GM23338 (cell line): ENCODE measurements around the gene KCNAB1. TPM values are rescaled to one million over a fixed set of nuclear protein-coding genes. Genes with fewer than 3 reads are reported as not detected.

Source experiments
- ATAC-seq: fragments of 200-7000 bp; cut with Tn5 transposase; 3 replicates; pipeline ENCODE4 v1.9.1; 2020
- DNase-seq: peaks from one replicate; pipeline ENCODE4 v3.0.0-alpha.2; 2015; ENCODE audit warnings: low spot score
- H2AFZ ChIP-seq: fragments of 200-600 bp; sonication (generic); 2 replicates; pipeline ENCODE4 v1.8.0; 2016; ENCODE audit warnings: antibody characterized with exemption, mild to moderate bottlenecking, moderate library complexity
- H3F3A ChIP-seq: fragments of 200-600 bp; sonication (generic); replicated peaks from 2 replicates; pipeline ENCODE4 v1.8.0; 2017; ENCODE audit warnings: antibody characterized with exemption, mixed run types, low read depth
- H3K27ac ChIP-seq: fragments of 200-600 bp; sonication (generic); 2 replicates; pipeline ENCODE4 v1.6.1; 2016; ENCODE audit warnings: low read depth
- H3K27me3 ChIP-seq: fragments of 200-600 bp; sonication (generic); 2 replicates; pipeline ENCODE4 v1.8.0; 2016; ENCODE audit warnings: mild to moderate bottlenecking, mixed run types, moderate library complexity; ENCODE audit not compliant: insufficient read depth
- H3K36me3 ChIP-seq: fragments of 200-600 bp; sonication (generic); 2 replicates; pipeline ENCODE4 v1.8.0; 2016; ENCODE audit warnings: mild to moderate bottlenecking; ENCODE audit not compliant: insufficient read depth
- H3K4me1 ChIP-seq: fragments of 200-600 bp; sonication (generic); 2 replicates; pipeline ENCODE4 v1.8.0; 2016; ENCODE audit warnings: mild to moderate bottlenecking, moderate library complexity; ENCODE audit not compliant: insufficient read depth
- H3K4me2 ChIP-seq: fragments of 200-600 bp; sonication (generic); 2 replicates; pipeline ENCODE4 v1.7.1; 2017; ENCODE audit warnings: mixed run types
- H3K4me3 ChIP-seq: fragments of 200-600 bp; sonication (generic); 2 replicates; pipeline ENCODE4 v1.6.1; 2016; ENCODE audit warnings: mixed run types
- H3K79me2 ChIP-seq: fragments of 200-600 bp; sonication (generic); replicated peaks from 2 replicates; pipeline ENCODE4 v1.8.0; 2017; ENCODE audit warnings: mild to moderate bottlenecking; ENCODE audit not compliant: insufficient read depth
- H3K9me2 ChIP-seq: fragments of 200-600 bp; sonication (generic); 2 replicates; pipeline ENCODE4 v1.8.0; 2017; ENCODE audit not compliant: insufficient read depth
- H4K20me1 ChIP-seq: fragments of 200-600 bp; sonication (generic); replicated peaks from 2 replicates; pipeline ENCODE4 v1.8.0; 2017; ENCODE audit warnings: mild to moderate bottlenecking; ENCODE audit not compliant: insufficient read depth
- H3K27ac Mint-ChIP-seq: 2 replicates; pipeline ENCODE4 v1.8.0; 2020; ENCODE audit warnings: inconsistent platforms, mild to moderate bottlenecking, moderate library complexity, mixed read lengths
- H3K27me3 Mint-ChIP-seq: 3 replicates; pipeline ENCODE4 v1.8.0; 2022; ENCODE audit warnings: low read depth, mild to moderate bottlenecking, moderate library complexity, mixed read lengths, inconsistent platforms; ENCODE audit not compliant: insufficient read depth, poor library complexity
- H3K36me3 Mint-ChIP-seq: 3 replicates; pipeline ENCODE4 v1.8.0; 2021; ENCODE audit warnings: low read depth, mild to moderate bottlenecking, inconsistent platforms, moderate library complexity, mixed read lengths
- H3K4me1 Mint-ChIP-seq: 3 replicates; pipeline ENCODE4 v1.8.0; 2020; ENCODE audit warnings: mild to moderate bottlenecking, inconsistent platforms, mixed read lengths
- H3K4me3 Mint-ChIP-seq: 3 replicates; pipeline ENCODE4 v1.8.0; 2021; ENCODE audit warnings: moderate library complexity, mild to moderate bottlenecking, inconsistent platforms, mixed read lengths
- H3K9me3 Mint-ChIP-seq: 3 replicates; pipeline ENCODE4 v1.8.0; 2020; ENCODE audit warnings: moderate library complexity, mild to moderate bottlenecking, inconsistent platforms, mixed read lengths
- CREB1 ChIP-seq: fragments of 250-450 bp; sonication (Bioruptor Pico); IDR thresholded peaks from 2 replicates; pipeline ENCODE4 v1.5.0; 2020; ENCODE audit warnings: low read depth, mild to moderate bottlenecking, moderate library complexity
- CTCF ChIP-seq, 2 experiments: fragments of 200-600 bp in 1 of 2; sonication (generic) in 1 of 2; conservative IDR thresholded peaks; 2 replicates each; pipeline versions ENCODE4 v1.5.1 to v1.6.1; 2016 to 2017; ENCODE audit warnings: antibody characterized with exemption in 2 of 2, low read depth in 2 of 2, mild to moderate bottlenecking in 2 of 2, moderate library complexity in 1 of 2
- ETS1 ChIP-seq: IDR thresholded peaks from 2 replicates; pipeline ENCODE4 v1.6.1; 2016; ENCODE audit warnings: antibody characterized with exemption
- EZH2 ChIP-seq: fragments of 200-600 bp; sonication (generic); IDR thresholded peaks from one replicate; pipeline ENCODE4 v1.8.0; 2017; ENCODE audit warnings: antibody characterized with exemption, mild to moderate bottlenecking, low read depth; ENCODE audit not compliant: unreplicated experiment
- EZH2phosphoT487 ChIP-seq: fragments of 200-600 bp; sonication (generic); IDR thresholded peaks from one replicate; pipeline ENCODE4 v1.8.1; 2018; ENCODE audit warnings: antibody characterized with exemption; ENCODE audit not compliant: unreplicated experiment
- JUNB ChIP-seq: IDR thresholded peaks from one replicate; pipeline ENCODE4 v1.6.1; 2016; ENCODE audit warnings: antibody characterized with exemption; ENCODE audit not compliant: unreplicated experiment
- NANOG ChIP-seq: IDR thresholded peaks from 2 replicates; pipeline ENCODE4 v1.6.1; 2016; ENCODE audit warnings: antibody characterized with exemption, borderline replicate concordance
- POLR2AphosphoS5 ChIP-seq: IDR thresholded peaks from 2 replicates; pipeline ENCODE4 v1.6.1; 2016; ENCODE audit warnings: antibody characterized with exemption, low read depth
- REST ChIP-seq: IDR thresholded peaks from one replicate; pipeline ENCODE4 v1.6.1; 2018; ENCODE audit warnings: antibody characterized with exemption; ENCODE audit not compliant: unreplicated experiment
- STAT1 ChIP-seq: IDR thresholded peaks from one replicate; pipeline ENCODE4 v1.6.1; 2016; ENCODE audit warnings: antibody characterized with exemption; ENCODE audit not compliant: unreplicated experiment
- ZNF114 ChIP-seq: fragments of 250-450 bp; sonication (Bioruptor Pico); IDR thresholded peaks from 2 replicates; pipeline ENCODE4 v1.5.0; 2020; ENCODE audit warnings: mild to moderate bottlenecking, moderate library complexity
- ZNF331 ChIP-seq: fragments of 250-450 bp; sonication (Bioruptor Pico); IDR thresholded peaks from 2 replicates; pipeline ENCODE4 v1.5.0; 2020; ENCODE audit warnings: low read depth, mild to moderate bottlenecking, moderate library complexity
- ZNF462 ChIP-seq: fragments of 250-450 bp; sonication (Bioruptor Pico); IDR thresholded peaks from 2 replicates; pipeline ENCODE4 v1.5.0; 2020; ENCODE audit warnings: mild to moderate bottlenecking, moderate library complexity
- polyA plus RNA-seq: library from polyadenylated mRNA; unstranded; fragments of >200 nt; fragmentation: Nextera tagmentation; extraction: Ambion mirVana; gene quantifications from 2 replicates; pipeline ENCODE4 v1.2.1, GENCODE V29; 2016
- total RNA-seq: library from RNA; depleted of rRNA; stranded (reverse); fragments of >200 nt; shearing (Covaris generic); gene quantifications from 2 replicates; pipeline ENCODE4 v1.2.3, GENCODE V29; 2014

The KCNAB1 gene
- total and polyA plus RNA-seq, 2 experiments from 2014 or later: 0.69 to 2.6 TPM

- no peaks in the 10 kb centered on the region for H3K36me3 ChIP-seq
- H3K27me3 Mint-ChIP-seq: peaks cover 3% of the 10 kb centered on the region
- H3K4me3 ChIP-seq: no peak overlapping the region
- no peaks in the 10 kb centered on the region for H3K79me2 ChIP-seq
- H3K27me3 ChIP-seq: no peaks in the 10 kb centered on the region
- H3K9me2 ChIP-seq: no peaks in the 10 kb centered on the region
- H3K4me2 ChIP-seq: no peak overlapping the region
- TF ChIP-seq EZH2phosphoT487 (no peak), EZH2 (no peak), NANOG (no peak), ZNF331 (CRISPR knock-in tag) (no peak), CTCF (conservative IDR thresholded peaks at IDR 0.05; ENCODE audit: low read depth in 2 of 2) (no peak), REST (no peak), JUNB (no peak), STAT1 (no peak), CREB1 (CRISPR knock-in tag) (no peak), ZNF462 (CRISPR knock-in tag) (no peak), POLR2AphosphoS5 (no peak), ETS1 (no peak), ZNF114 (CRISPR knock-in tag) (no peak)
- no peaks in the 10 kb centered on the region for H4K20me1 ChIP-seq
- ATAC-seq (no peak), DNase-seq (no peak)
- no peak overlapping the region for H3K27ac ChIP-seq
- H3K4me1 ChIP-seq: peaks cover 5% of the 10 kb centered on the region
- no peaks in the 10 kb centered on the region for H3F3A ChIP-seq
- no peak overlapping the region for H2AFZ ChIP-seq
- H3K9me3 Mint-ChIP-seq: no peaks in the 10 kb centered on the region
- H3K36me3 Mint-ChIP-seq: no peaks in the 10 kb centered on the region
- no peak overlapping the region for H3K4me3 Mint-ChIP-seq
- peaks cover 7% of the 10 kb centered on the region; the same call in 2 of the 3 replicates for H3K4me1 Mint-ChIP-seq
- H3K27ac Mint-ChIP-seq: no peak overlapping the region
Measured at GRCh38 chr3:156304406-156304805, 184.0 kb downstream of the KCNAB1 start.
